DOHH2 (cell line): Measurements from ENCODE around the gene AMIGO3.

Source experiments
- CTCF ChIP-seq: fragments of 200-600 bp; sonication (generic); IDR thresholded peaks from one replicate; pipeline ENCODE4 v1.5.1; 2014; ENCODE audit warnings: antibody characterized with exemption, mild to moderate bottlenecking, low read depth, low read length; ENCODE audit not compliant: poor library complexity, severe bottlenecking
- EZH2phosphoT487 ChIP-seq: fragments of 200-600 bp; sonication (generic); IDR thresholded peaks from 2 replicates; pipeline ENCODE4 v1.6.1; 2017; ENCODE audit warnings: borderline replicate concordance, mild to moderate bottlenecking, antibody characterized with exemption, low read length, moderate library complexity, mixed read lengths

- TF ChIP-seq CTCF = no peak
- no peak for TF ChIP-seq EZH2phosphoT487
Observed at GRCh38 chr3:49721596-49721895, 2.1 kb upstream of the AMIGO3 start.
